Liver (tissue), 9 donors: Measurements from ENCODE around the gene TMEM163. TPM values are rescaled to one million over a fixed set of nuclear protein-coding genes. Genes with fewer than 3 reads are reported as not detected.
"Not testable (repeated sequence)": the region's sequence is repeated elsewhere in the genome, so short reads cannot be mapped to it uniquely, and the experiment has no call there.

ENCODE experiments used
- DNase-seq: peaks from one replicate; pipeline ENCODE4 v3.0.0-alpha.2; 2017; ENCODE audit warnings: low spot score
- H3K27ac ChIP-seq, 2 donors: one replicate each; pipeline ENCODE4 v1.7.0; 2013; ENCODE audit warnings: inconsistent platforms in 2 of 2, low read length in 2 of 2, control low read depth in 1 of 2, low read depth in 1 of 2, mild to moderate bottlenecking in 1 of 2
- H3K27me3 ChIP-seq, 4 donors: one replicate each; pipeline versions ENCODE4 v1.6.1 to v1.7.0; 2013; ENCODE audit warnings: low read length in 3 of 4, inconsistent platforms in 1 of 4, mild to moderate bottlenecking in 1 of 4, moderate library complexity in 1 of 4; ENCODE audit not compliant: control insufficient read depth in 4 of 4, insufficient read depth in 4 of 4
- H3K36me3 ChIP-seq, 4 donors: one replicate each; pipeline versions ENCODE4 v1.6.1 to v1.7.0; 2013; ENCODE audit warnings: low read length in 3 of 4, mild to moderate bottlenecking in 3 of 4, low read depth in 1 of 4, moderate library complexity in 1 of 4; ENCODE audit not compliant: control insufficient read depth in 4 of 4, insufficient read depth in 3 of 4
- H3K4me1 ChIP-seq, 4 donors: one replicate each; pipeline versions ENCODE4 v1.6.1 to v1.7.0; 2013; ENCODE audit warnings: low read length in 3 of 4, mild to moderate bottlenecking in 3 of 4, moderate library complexity in 1 of 4; ENCODE audit not compliant: control insufficient read depth in 4 of 4, insufficient read depth in 4 of 4
- H3K4me3 ChIP-seq, 3 donors: one replicate each; pipeline versions ENCODE4 v1.6.1 to v1.7.0; 2013; ENCODE audit warnings: low read length in 3 of 3, control low read depth in 1 of 3, low read depth in 1 of 3, mild to moderate bottlenecking in 1 of 3
- H3K9ac ChIP-seq, 2 donors: one replicate each; pipeline ENCODE4 v1.7.0; 2013; ENCODE audit warnings: low read length in 2 of 2, mild to moderate bottlenecking in 2 of 2, moderate library complexity in 2 of 2, control low read depth in 1 of 2, low read depth in 1 of 2
- H3K9me3 ChIP-seq, 4 donors: one replicate each; pipeline versions ENCODE4 v1.6.1 to v1.7.0; 2013; ENCODE audit warnings: low read length in 3 of 4; ENCODE audit not compliant: control insufficient read depth in 4 of 4
- FOXA2 ChIP-seq: IDR thresholded peaks from 2 replicates; pipeline ENCODE4 v1.6.1; 2016; ENCODE audit warnings: antibody characterized with exemption
- HNF4A ChIP-seq, 2 donors: conservative IDR thresholded peaks; 2 replicates each; pipeline ENCODE4 v1.6.1; 2016; ENCODE audit warnings: antibody characterized with exemption in 2 of 2, mild to moderate bottlenecking in 2 of 2
- HNF4G ChIP-seq: IDR thresholded peaks from 2 replicates; pipeline ENCODE4 v1.6.1; 2016; ENCODE audit warnings: antibody characterized with exemption
- JUND ChIP-seq, 2 donors: IDR thresholded peaks; 2 replicates each; pipeline ENCODE4 v1.6.1; 2016; ENCODE audit warnings: antibody characterized with exemption in 2 of 2
- NR2F2 ChIP-seq: IDR thresholded peaks from 2 replicates; pipeline ENCODE4 v1.6.1; 2016; ENCODE audit warnings: antibody characterized with exemption
- RXRA ChIP-seq, 2 donors: IDR thresholded peaks; 2 replicates each; pipeline ENCODE4 v1.6.1; 2017 to 2018; ENCODE audit warnings: antibody characterized with exemption in 2 of 2, mild to moderate bottlenecking in 1 of 2
- SP1 ChIP-seq: IDR thresholded peaks from 2 replicates; pipeline ENCODE4 v1.6.1; 2018; ENCODE audit warnings: antibody characterized with exemption, mild to moderate bottlenecking
- TAF1 ChIP-seq: conservative IDR thresholded peaks from 2 replicates; pipeline ENCODE4 v1.6.1; 2016; ENCODE audit warnings: antibody characterized with exemption, mild to moderate bottlenecking
- YY1 ChIP-seq: IDR thresholded peaks from 2 replicates; pipeline ENCODE4 v1.6.1; 2016; ENCODE audit warnings: antibody characterized with exemption, mild to moderate bottlenecking
- WGBS: extraction: QIAGEN DNeasy Blood & Tissue Kit; methylation state at CpG from one replicate; pipeline ENCODE4 v1.1.7; 2013; 5-methylcytosine and 5-hydroxymethylcytosine counted together
- polyA plus RNA-seq, 2 donors: library from polyadenylated mRNA; stranded (reverse) in 1 of 2; unstranded in 1 of 2; fragments of 200-250 nt in 1 of 2; fragments of >200 nt in 1 of 2; fragmentation: Nextera tagmentation in 1 of 2; extraction: Ambion mirVana in 1 of 2; gene quantifications; one replicate each; pipeline versions ENCODE4 v1.2.1 to v1.2.3, GENCODE V29; 2013 to 2015
- total RNA-seq, 2 donors: library from RNA; depleted of rRNA; stranded (reverse); fragments of >200 nt; gene quantifications; one replicate each; pipeline ENCODE4 v1.2.3, GENCODE V29; 2014
- donor health status: healthy.
- donor health status: healthy.
- donor health status: healthy.
- donor health status: healthy.
- donor health status: healthy.

The TMEM163 gene
- total and polyA plus RNA-seq, 4 donors = 0.08 to 0.48 (median 0.25) TPM

DNA sequence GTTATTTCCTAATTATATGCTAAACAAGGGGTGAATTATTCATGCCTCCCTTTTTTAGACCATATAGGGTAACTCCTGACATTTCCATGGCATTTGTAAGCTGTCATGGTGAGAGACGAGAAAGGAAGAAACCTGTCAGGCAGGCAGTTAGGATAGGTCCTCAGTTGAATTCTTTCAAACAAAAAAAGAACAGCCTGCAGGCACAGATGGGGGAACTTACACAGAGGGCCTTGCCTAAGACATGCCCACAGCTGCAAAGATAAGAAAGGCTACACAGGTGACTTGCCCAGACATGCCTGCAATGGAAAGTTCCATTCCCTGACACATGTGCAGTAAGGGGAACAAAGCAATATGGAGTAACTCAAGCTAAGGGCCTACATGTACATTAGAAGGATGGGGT is 128.1 kb downstream of the TMEM163 start:
- DNase-seq = no peak
- H3K9me3 ChIP-seq = peaks cover 3 to 14% (median 9%) of the 10 kb centered on the region in 4 donors
- 84% methylated on average over 1 of the region's 1 CpG for WGBS
- peak overlapping the region in 1 of 3 donors; percentile 8 for H3K4me3 ChIP-seq
- no peak for TF ChIP-seq FOXA2
- TF ChIP-seq TAF1 = no peak
- TF ChIP-seq JUND (IDR thresholded peaks at IDR 0.05) = no peak
- TF ChIP-seq SP1 = no peak
- TF ChIP-seq RXRA (IDR thresholded peaks at IDR 0.05) = no peak
- no peak overlapping the region for H3K27ac ChIP-seq
- no peaks in the 10 kb centered on the region for H3K36me3 ChIP-seq
- no peaks in the 10 kb centered on the region for H3K4me1 ChIP-seq
- no peaks in the 10 kb centered on the region for H3K27me3 ChIP-seq
- H3K9ac ChIP-seq = no peak overlapping the region

DNA sequence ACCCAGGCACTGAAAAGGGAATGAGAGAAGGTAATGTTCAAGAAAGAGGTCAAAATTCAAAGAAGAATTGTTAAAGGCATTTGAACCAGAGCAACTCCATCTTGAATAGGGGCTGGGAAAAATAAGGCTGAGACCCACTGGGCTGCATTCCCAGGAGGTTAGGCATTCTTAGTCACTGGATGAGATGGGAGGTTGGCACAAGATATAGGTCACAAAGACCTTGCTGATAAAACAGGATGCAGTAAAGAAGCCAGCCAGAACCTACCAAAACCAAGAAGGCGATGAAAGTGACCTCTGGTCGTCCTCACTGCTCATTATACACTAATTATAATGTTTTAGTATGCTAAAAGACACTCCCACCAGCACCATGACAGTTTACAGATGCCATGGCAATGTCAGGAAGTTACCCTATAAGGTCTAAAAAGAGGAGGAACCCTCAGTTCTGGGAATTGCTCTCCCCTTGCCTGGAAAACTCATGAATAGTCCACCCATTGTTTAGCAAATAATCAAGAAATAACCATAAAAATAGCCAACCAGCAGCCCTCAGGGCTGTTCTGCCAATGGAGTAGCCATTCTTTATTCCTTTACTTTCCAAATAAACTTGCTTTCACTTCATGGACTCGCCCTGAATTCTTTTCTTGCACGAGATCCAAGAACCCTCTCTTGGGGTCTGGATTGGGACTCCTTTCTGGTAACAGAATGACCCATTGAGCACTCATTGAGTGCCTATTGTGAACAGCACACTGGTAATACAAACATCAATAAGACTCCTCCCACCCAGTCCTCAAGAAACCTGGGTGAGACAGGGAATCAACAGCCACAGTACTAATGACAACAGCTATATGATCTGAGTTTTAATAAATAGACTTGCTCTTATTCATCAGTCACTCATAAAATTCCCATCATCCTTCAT is 129.4 kb downstream of the TMEM163 start:
- 72% methylated on average over 4 of the region's 4 CpGs for WGBS
- DNase-seq, H3K4me3 ChIP-seq, H3K27ac ChIP-seq, H3K4me1 ChIP-seq, H3K27me3 ChIP-seq, H3K36me3 ChIP-seq, H3K9ac ChIP-seq: not testable (repeated sequence)
- peaks cover 3 to 14% (median 9%) of the 10 kb centered on the region in 4 donors for H3K9me3 ChIP-seq

DNA sequence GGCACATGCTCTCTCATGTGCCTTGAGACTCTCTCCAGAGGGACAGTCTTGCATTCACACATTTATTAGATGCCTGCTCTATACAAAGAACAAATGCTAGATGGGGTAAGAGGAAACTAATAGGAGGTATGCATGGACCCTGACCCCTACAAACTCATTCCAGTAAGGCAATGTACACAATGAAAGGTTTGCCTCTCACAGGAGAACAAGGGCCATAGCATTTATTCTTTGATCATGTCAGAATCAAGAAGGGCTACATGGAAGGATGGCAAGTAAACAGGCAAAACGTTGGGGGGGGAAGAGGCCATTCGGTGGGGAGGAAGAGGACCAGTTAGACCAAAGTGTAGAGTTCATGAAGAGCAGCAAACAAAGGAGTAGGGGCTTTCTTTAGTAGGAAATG is 130.2 kb downstream of the TMEM163 start:
- no peak for TF ChIP-seq NR2F2
- no peak overlapping the region for H3K27ac ChIP-seq
- H3K9me3 ChIP-seq = peaks cover 3 to 14% (median 9%) of the 10 kb centered on the region in 4 donors
- H3K27me3 ChIP-seq = no peaks in the 10 kb centered on the region
- H3K4me1 ChIP-seq = no peaks in the 10 kb centered on the region
- no peak for DNase-seq
- WGBS = 57% methylated on average over 2 of the region's 2 CpGs
- no peaks in the 10 kb centered on the region for H3K36me3 ChIP-seq
- H3K4me3 ChIP-seq = no peak overlapping the region
- H3K9ac ChIP-seq = no peak overlapping the region

DNA sequence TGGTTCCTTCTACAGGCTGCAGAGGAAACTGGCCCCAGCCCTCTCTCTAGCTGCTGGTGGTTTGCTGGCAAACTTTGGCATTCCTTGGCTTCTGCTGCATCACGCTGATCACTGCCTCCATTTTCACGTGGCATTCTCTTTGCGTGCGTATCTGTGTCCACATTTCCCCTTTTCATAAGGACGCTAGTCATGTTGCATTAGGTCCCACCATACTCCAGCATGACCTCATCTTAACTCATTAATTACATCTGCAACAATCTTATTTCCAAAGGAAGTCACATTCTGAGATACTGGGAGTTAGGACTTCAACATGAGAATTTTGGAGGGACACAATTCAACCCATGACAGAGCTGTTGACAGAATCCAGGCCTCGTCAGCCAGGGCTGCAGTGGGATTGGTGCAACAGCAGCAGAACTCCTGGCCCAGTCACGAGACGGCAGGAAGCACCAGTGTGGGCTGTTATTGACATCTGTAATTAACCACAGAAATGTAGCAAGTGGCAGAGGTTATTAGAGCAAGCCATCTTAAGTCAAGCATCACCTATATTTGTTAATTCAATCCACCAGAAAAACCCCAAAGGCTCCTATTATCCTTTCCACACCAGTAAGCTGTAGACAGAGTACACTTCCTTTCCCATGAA is 132.4 kb downstream of the TMEM163 start:
- 80% methylated on average over 8 of the region's 8 CpGs for WGBS
- DNase-seq = no peak

More for the DNA sequence above, 132.4 kb downstream of the TMEM163 start:
- H3K27ac ChIP-seq = no peak overlapping the region
- TF ChIP-seq HNF4G = no peak
- no peak for TF ChIP-seq FOXA2
- no peak for TF ChIP-seq SP1
- TF ChIP-seq YY1 = no peak
- TF ChIP-seq HNF4A (conservative IDR thresholded peaks at IDR 0.05) = no peak
- TF ChIP-seq TAF1 = no peak
- TF ChIP-seq JUND (IDR thresholded peaks at IDR 0.05) = no peak
- no peaks in the 10 kb centered on the region for H3K36me3 ChIP-seq
- no peaks in the 10 kb centered on the region for H3K27me3 ChIP-seq
- H3K4me1 ChIP-seq = no peaks in the 10 kb centered on the region
- no peak overlapping the region for H3K4me3 ChIP-seq
- H3K9me3 ChIP-seq = peaks cover 3 to 14% (median 9%) of the 10 kb centered on the region in 4 donors
- H3K9ac ChIP-seq = no peak overlapping the region
